ENCODE results near the gene MYO10.

The MYO10 gene

GRCh38 chr5:16695779-16696178, 240.3 kb downstream of the MYO10 start:
- no peak for DNase-seq

- no peak for DNase-seq
Observed at GRCh38 chr5:16693879-16694278, 242.2 kb downstream of the MYO10 start.

GRCh38 chr5:16691731-16692130, 244.4 kb downstream of the MYO10 start:
- no peak for DNase-seq

GRCh38 chr5:16690243-16690852, 245.7 kb downstream of the MYO10 start:
- DNase-seq = no peak

GRCh38 chr5:16687898-16688297, 248.2 kb downstream of the MYO10 start:
- no peak for DNase-seq

GRCh38 chr5:16685069-16685468, 251.0 kb downstream of the MYO10 start:
- DNase-seq = no peak

GRCh38 chr5:16681876-16682275, 254.2 kb downstream of the MYO10 start:
- no peak for DNase-seq

- no peak for DNase-seq
Observed at GRCh38 chr5:16679863-16680262, 256.2 kb downstream of the MYO10 start.

GRCh38 chr5:16679190-16679589, 256.9 kb downstream of the MYO10 start:
- no peak for DNase-seq

GRCh38 chr5:16675806-16676205, 260.3 kb downstream of the MYO10 start:
- DNase-seq = no peak

GRCh38 chr5:16674750-16675149, 261.3 kb downstream of the MYO10 start:
- DNase-seq = no peak

GRCh38 chr5:16673241-16674201, 262.6 kb downstream of the MYO10 start:
- DNase-seq = peak; percentile 24 to 67 (median 58)

GRCh38 chr5:16671208-16671607, 264.9 kb downstream of the MYO10 start:
- no peak for DNase-seq

- DNase-seq = no peak
Observed at GRCh38 chr5:16669776-16670175, 266.3 kb downstream of the MYO10 start.

- no peak for DNase-seq
Observed at GRCh38 chr5:16668631-16669030, 267.5 kb downstream of the MYO10 start.

- DNase-seq = no peak
Observed at GRCh38 chr5:16668194-16668593, 267.9 kb downstream of the MYO10 start.

- DNase-seq = peak; percentile 3 to 53 (median 21)
Observed at GRCh38 chr5:16666883-16667398, 269.1 kb downstream of the MYO10 start.

- DNase-seq = no peak
Observed at GRCh38 chr5:16666130-16666882, 269.8 kb downstream of the MYO10 start.

GRCh38 chr5:16665601-16666000, 270.5 kb downstream of the MYO10 start:
- no peak for DNase-seq

GRCh38 chr5:16664368-16664767, 271.7 kb downstream of the MYO10 start:
- no peak for DNase-seq

GRCh38 chr5:16663840-16664239, 272.2 kb downstream of the MYO10 start:
- DNase-seq = no peak

- DNase-seq = no peak
Observed at GRCh38 chr5:16661713-16662112, 274.4 kb downstream of the MYO10 start.

GRCh38 chr5:16660982-16661381, 275.1 kb downstream of the MYO10 start:
- no peak for DNase-seq

Measured in stimulated activated naive CD4-positive, alpha-beta T cell (primary cell).